Kidney epithelial cell (primary cell): ENCODE data around the gene GRIK4. TPM values are rescaled to one million over a fixed set of nuclear protein-coding genes. Genes with fewer than 3 reads are reported as not detected.

ENCODE experiments used
- DNase-seq: peaks from one replicate; pipeline ENCODE4 v3.0.0-alpha.2; 2010; ENCODE audit warnings: low read depth
- H3K27me3 ChIP-seq: 2 replicates; pipeline ENCODE4 v1.6.0; 2011; ENCODE audit warnings: low read length; ENCODE audit not compliant: control insufficient read depth, insufficient read depth
- H3K36me3 ChIP-seq: 2 replicates; pipeline ENCODE4 v1.5.1; 2011; ENCODE audit warnings: low read length; ENCODE audit not compliant: control insufficient read depth, insufficient read depth
- H3K4me3 ChIP-seq: 2 replicates; pipeline ENCODE4 v1.5.1; 2011; ENCODE audit warnings: low read depth, mild to moderate bottlenecking, control low read depth, low read length
- CTCF ChIP-seq: IDR thresholded peaks from 2 replicates; pipeline ENCODE4 v1.5.1; 2011; ENCODE audit warnings: mild to moderate bottlenecking, moderate library complexity, low read length, control low read depth, inconsistent platforms; ENCODE audit not compliant: insufficient read depth, poor library complexity, severe bottlenecking
- total RNA-seq: library from RNA; depleted of rRNA; stranded (reverse); fragments of >200 nt; gene quantifications from 2 replicates; pipeline ENCODE4 v1.2.3, GENCODE V29; 2015

The GRIK4 gene
- total RNA-seq, 1 donor from 2014 or later = 0.17 TPM

DNA sequence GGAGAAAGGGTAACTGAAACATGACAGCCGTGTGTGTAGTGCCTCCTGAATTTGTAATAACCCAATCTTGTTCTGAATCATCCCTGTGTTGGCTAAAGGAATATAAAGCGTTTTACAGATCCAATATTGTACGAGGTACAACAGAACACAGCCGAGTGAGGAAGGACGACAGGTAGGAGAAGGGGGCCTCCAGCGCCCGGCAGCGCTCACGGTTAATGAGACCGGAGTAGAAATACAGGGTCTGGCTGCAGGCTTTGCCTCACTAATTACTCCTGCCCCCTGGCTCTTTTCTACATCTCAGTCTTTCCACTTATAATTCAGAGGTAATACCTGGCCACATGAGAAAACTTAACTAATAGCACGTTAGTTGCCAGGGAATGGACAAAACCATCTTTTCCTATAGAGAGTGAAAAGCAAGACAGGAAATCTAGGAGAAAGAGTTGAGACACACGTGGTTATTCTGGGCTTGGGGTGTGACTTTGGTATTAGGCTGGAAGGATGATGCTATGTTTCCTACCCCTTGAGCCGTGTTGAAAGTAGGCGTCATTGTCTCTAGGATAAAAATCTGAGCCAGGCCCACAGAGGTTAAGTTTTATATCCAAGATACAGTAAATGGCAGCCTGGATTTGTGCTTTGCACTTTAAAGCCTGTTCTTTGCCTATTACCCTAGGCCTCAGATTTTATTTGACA, 54.1 kb downstream of the GRIK4 start:
- H3K4me3 ChIP-seq = no peak overlapping the region
- TF ChIP-seq CTCF = no peak
- H3K36me3 ChIP-seq = no peaks in the 10 kb centered on the region
- H3K27me3 ChIP-seq = peaks cover 3% of the 10 kb centered on the region
- DNase-seq = no peak

DNA sequence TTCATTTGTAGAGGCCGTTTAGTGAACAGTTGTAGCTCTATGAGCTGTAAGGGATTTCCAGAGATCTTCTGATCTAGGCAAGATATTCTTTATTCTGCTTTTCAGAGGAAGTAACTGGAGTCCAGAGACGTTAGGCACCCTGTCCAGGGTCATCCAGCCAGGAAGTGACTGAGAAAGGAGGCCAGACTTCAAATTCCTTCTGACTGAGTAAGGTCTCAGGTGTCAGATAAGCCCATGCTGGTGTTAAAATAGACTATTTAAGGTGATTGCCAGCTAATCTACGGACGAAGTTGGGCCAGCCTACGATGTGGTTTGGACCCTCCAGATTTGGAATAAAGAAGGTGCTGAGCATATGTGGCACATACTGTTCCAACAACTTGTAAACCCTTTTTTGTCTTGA, 54.6 kb downstream of the GRIK4 start:
- no peak for TF ChIP-seq CTCF
- Histone ChIP-seq H3K27me3 (peaks cover 3% of the 10 kb centered on the region), H3K36me3 (no peaks in the 10 kb centered on the region), H3K4me3 (no peak overlapping the region)
- no peak for DNase-seq

- H3K27me3 ChIP-seq = peaks cover 3% of the 10 kb centered on the region
- no peak overlapping the region for H3K4me3 ChIP-seq
- no peak for DNase-seq
- no peaks in the 10 kb centered on the region for H3K36me3 ChIP-seq
- no peak for TF ChIP-seq CTCF
These were observed 57.2 kb downstream of the GRIK4 start for GRCh38 chr11:120568572-120569307.

- TF ChIP-seq CTCF = no peak
- H3K27me3 ChIP-seq = no peaks in the 10 kb centered on the region
- no peaks in the 10 kb centered on the region for H3K36me3 ChIP-seq
- H3K4me3 ChIP-seq = no peak overlapping the region
- DNase-seq = no peak
These were observed 58.3 kb downstream of the GRIK4 start for GRCh38 chr11:120569861-120570260.

GRCh38 chr11:120571476-120571875, 59.9 kb downstream of the GRIK4 start:
- DNase-seq = no peak
- Histone ChIP-seq H3K4me3 (no peak overlapping the region), H3K36me3 (no peaks in the 10 kb centered on the region), H3K27me3 (no peaks in the 10 kb centered on the region)
- TF ChIP-seq CTCF = no peak
